Liver (tissue), 3 donors: ENCODE data around the gene ALG12.

ENCODE experiments used
- GABPA ChIP-seq, 2 donors: IDR thresholded peaks in 1 of 2; conservative IDR thresholded peaks in 1 of 2; 2 replicates each; pipeline ENCODE4 v1.6.1; 2016; ENCODE audit warnings: antibody characterized with exemption in 2 of 2, mild to moderate bottlenecking in 1 of 2, moderate library complexity in 1 of 2
- RAD21 ChIP-seq, 2 donors: IDR thresholded peaks; 2 replicates each; pipeline ENCODE4 v1.6.1; 2016; ENCODE audit warnings: antibody characterized with exemption in 2 of 2, mild to moderate bottlenecking in 2 of 2
- TAF1 ChIP-seq: conservative IDR thresholded peaks from 2 replicates; pipeline ENCODE4 v1.6.1; 2016; ENCODE audit warnings: antibody characterized with exemption, mild to moderate bottlenecking
- TF ChIP-seq, protein P1 (sequence below): fragments of 150-350 bp; IDR thresholded peaks from 2 replicates; pipeline ENCODE4 v1.5.1; 2017; ENCODE audit warnings: improper control_type of control experiment, low read depth, low read length; ENCODE audit not compliant: missing input control
- donor health status: healthy.
- donor health status: healthy.

DNA sequence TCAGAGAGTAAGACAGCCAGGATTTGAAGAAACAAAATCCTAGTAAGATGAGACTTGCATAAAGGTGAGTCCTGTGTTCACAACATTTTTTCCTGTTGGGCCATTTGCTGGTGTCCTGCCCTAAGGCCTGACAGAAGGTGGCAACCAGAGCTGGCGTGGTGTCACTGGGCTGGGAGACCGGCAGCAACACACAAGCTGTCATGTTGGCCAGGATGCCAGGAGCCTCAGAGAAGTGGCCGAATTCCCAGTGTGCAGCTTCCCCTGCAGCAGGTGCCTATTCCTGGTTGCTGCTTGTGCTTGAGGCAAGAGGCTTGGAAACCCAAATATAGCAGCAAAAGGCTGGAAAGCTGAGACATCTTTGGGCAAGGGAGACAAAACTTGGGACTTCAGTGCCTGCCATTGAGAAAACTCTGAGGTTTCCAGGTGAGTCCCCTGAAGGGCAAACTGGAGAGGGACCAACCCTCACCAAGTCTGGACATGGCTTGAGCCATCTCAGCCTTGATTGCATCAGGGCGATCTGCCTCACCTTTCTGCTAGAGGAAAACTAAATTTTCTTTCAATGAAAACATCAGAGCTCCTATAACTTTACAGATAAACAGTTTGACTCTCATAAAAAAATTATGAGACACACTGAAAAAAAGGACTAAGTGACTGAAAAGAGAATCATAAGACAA lies 25.9 kb downstream of the ALG12 start:
- TF ChIP-seq GABPA (IDR thresholded peaks at IDR 0.05 in 1 of 2, conservative IDR thresholded peaks at IDR 0.05 in 1 of 2) (no peak), RAD21 (IDR thresholded peaks at IDR 0.05) (no peak), TAF1 (no peak)
- TF ChIP-seq, protein P1, sequence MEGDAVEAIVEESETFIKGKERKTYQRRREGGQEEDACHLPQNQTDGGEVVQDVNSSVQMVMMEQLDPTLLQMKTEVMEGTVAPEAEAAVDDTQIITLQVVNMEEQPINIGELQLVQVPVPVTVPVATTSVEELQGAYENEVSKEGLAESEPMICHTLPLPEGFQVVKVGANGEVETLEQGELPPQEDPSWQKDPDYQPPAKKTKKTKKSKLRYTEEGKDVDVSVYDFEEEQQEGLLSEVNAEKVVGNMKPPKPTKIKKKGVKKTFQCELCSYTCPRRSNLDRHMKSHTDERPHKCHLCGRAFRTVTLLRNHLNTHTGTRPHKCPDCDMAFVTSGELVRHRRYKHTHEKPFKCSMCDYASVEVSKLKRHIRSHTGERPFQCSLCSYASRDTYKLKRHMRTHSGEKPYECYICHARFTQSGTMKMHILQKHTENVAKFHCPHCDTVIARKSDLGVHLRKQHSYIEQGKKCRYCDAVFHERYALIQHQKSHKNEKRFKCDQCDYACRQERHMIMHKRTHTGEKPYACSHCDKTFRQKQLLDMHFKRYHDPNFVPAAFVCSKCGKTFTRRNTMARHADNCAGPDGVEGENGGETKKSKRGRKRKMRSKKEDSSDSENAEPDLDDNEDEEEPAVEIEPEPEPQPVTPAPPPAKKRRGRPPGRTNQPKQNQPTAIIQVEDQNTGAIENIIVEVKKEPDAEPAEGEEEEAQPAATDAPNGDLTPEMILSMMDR: no peak
